IMR-90 (cell line): ENCODE data around the gene MYCBP2.

Source experiments
- BHLHE40 ChIP-seq: fragments of 150-350 bp; IDR thresholded peaks from 2 replicates; pipeline ENCODE4 v1.6.1; 2016; ENCODE audit warnings: mild to moderate bottlenecking, low read depth, low read length
- MAFK ChIP-seq: IDR thresholded peaks from 2 replicates; pipeline ENCODE4 v1.6.1; 2012; ENCODE audit warnings: low read depth, low read length, improper control_type of control experiment
- RFX5 ChIP-seq: IDR thresholded peaks from 2 replicates; pipeline ENCODE4 v1.8.0; 2012; ENCODE audit warnings: low read depth, mild to moderate bottlenecking, low read length, moderate library complexity
- TF ChIP-seq, protein P1 (sequence below): conservative IDR thresholded peaks from 2 replicates; pipeline ENCODE4 v1.5.1; 2012; ENCODE audit warnings: mild to moderate bottlenecking, low read depth, low read length, improper control_type of control experiment

DNA sequence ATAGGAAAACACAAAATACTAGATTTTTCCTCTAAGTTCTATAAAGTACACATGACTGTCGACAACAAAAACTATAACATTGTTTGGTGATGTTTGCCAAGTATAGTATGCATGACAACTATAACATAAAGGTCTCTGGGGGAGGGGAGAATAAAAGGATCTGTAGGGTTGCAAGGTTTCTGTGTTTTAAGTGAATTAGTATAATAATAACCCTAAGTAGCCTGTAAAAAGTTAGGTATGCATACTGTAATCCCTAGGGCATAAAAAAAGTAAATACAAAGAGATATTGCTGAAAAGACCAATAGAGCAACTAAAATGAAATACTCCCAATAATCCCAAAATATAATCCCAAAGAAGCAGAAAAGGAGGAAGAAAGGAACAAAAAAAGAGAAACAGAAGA, 14.6 kb downstream of the MYCBP2 start:
- no peak for TF ChIP-seq MAFK
- TF ChIP-seq, protein P1, sequence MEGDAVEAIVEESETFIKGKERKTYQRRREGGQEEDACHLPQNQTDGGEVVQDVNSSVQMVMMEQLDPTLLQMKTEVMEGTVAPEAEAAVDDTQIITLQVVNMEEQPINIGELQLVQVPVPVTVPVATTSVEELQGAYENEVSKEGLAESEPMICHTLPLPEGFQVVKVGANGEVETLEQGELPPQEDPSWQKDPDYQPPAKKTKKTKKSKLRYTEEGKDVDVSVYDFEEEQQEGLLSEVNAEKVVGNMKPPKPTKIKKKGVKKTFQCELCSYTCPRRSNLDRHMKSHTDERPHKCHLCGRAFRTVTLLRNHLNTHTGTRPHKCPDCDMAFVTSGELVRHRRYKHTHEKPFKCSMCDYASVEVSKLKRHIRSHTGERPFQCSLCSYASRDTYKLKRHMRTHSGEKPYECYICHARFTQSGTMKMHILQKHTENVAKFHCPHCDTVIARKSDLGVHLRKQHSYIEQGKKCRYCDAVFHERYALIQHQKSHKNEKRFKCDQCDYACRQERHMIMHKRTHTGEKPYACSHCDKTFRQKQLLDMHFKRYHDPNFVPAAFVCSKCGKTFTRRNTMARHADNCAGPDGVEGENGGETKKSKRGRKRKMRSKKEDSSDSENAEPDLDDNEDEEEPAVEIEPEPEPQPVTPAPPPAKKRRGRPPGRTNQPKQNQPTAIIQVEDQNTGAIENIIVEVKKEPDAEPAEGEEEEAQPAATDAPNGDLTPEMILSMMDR: no peak
- TF ChIP-seq RFX5: no peak
- no peak for TF ChIP-seq BHLHE40
